CD14-positive monocyte (primary cell): ENCODE data around the gene DNAJB1. TPM values are rescaled to one million over a fixed set of nuclear protein-coding genes. Genes with fewer than 3 reads are reported as not detected.

Experiments
- DNase-seq, 3 donors: peaks; one replicate each; pipeline ENCODE4 v3.0.0-alpha.2; 2011 to 2022
- H2AFZ ChIP-seq: 2 replicates; pipeline ENCODE4 v1.6.0; 2012; ENCODE audit warnings: mild to moderate bottlenecking, low read depth, low read length, inconsistent platforms; ENCODE audit not compliant: insufficient read depth, poor library complexity, severe bottlenecking
- H3K27ac ChIP-seq, 2 donors: 1 replicate in 1 of 2; 2 replicates in 1 of 2; pipeline ENCODE4 v1.5.1; 2012 to 2013; ENCODE audit warnings: low read length in 2 of 2, control low read depth in 1 of 2, inconsistent platforms in 1 of 2, low read depth in 1 of 2, mild to moderate bottlenecking in 1 of 2
- H3K27me3 ChIP-seq, 2 donors: one replicate each; pipeline versions ENCODE4 v1.6.0 to v1.6.1; 2011 to 2013; ENCODE audit warnings: low read length in 2 of 2; ENCODE audit not compliant: control insufficient read depth in 2 of 2, insufficient read depth in 2 of 2
- H3K36me3 ChIP-seq, 2 donors: replicated peaks in 1 of 2; 1 replicate in 1 of 2; 2 replicates in 1 of 2; pipeline versions ENCODE4 v1.5.1 to v1.6.1; 2012 to 2013; ENCODE audit warnings: low read length in 2 of 2, control low read depth in 1 of 2, inconsistent platforms in 1 of 2, mild to moderate bottlenecking in 1 of 2; ENCODE audit not compliant: insufficient read depth in 2 of 2, control insufficient read depth in 1 of 2
- H3K4me1 ChIP-seq, 2 donors: 1 replicate in 1 of 2; 2 replicates in 1 of 2; pipeline versions ENCODE4 v1.5.1 to v1.6.1; 2012 to 2013; ENCODE audit warnings: low read length in 2 of 2, control low read depth in 1 of 2, inconsistent platforms in 1 of 2, mild to moderate bottlenecking in 1 of 2, moderate library complexity in 1 of 2; ENCODE audit not compliant: insufficient read depth in 2 of 2, control insufficient read depth in 1 of 2
- H3K4me2 ChIP-seq: replicated peaks from 2 replicates; pipeline ENCODE3; 2012; ENCODE audit warnings: low read length, moderate library complexity, mild to moderate bottlenecking; ENCODE audit not compliant: poor library complexity, severe bottlenecking; ENCODE audit errors: extremely low read depth
- H3K4me3 ChIP-seq, 3 experiments: fragments of 200-600 bp in 1 of 3; sonication (generic) in 1 of 3; replicated peaks in 1 of 3; 1 replicate in 2 of 3; 2 replicates in 1 of 3; pipeline ENCODE4 v1.5.1; 2011 to 2013; ENCODE audit warnings: low read length in 3 of 3, mild to moderate bottlenecking in 3 of 3, control low read depth in 2 of 3, low read depth in 2 of 3, inconsistent platforms in 1 of 3, moderate library complexity in 1 of 3
- H3K79me2 ChIP-seq: 2 replicates; pipeline ENCODE4 v1.6.0; 2012; ENCODE audit warnings: mild to moderate bottlenecking, control low read depth, inconsistent platforms, low read length, moderate library complexity; ENCODE audit not compliant: insufficient read depth
- H3K9ac ChIP-seq: 2 replicates; pipeline ENCODE4 v1.6.0; 2017; ENCODE audit warnings: low read length, mild to moderate bottlenecking; ENCODE audit not compliant: insufficient read depth, poor library complexity, severe bottlenecking
- H3K9me3 ChIP-seq, 2 donors: replicated peaks in 1 of 2; 1 replicate in 1 of 2; 2 replicates in 1 of 2; pipeline versions ENCODE4 v1.5.1 to v1.6.1; 2012 to 2013; ENCODE audit warnings: low read length in 2 of 2, control low read depth in 1 of 2; ENCODE audit not compliant: control insufficient read depth in 1 of 2, insufficient read depth in 1 of 2
- H4K20me1 ChIP-seq: 2 replicates; pipeline ENCODE4 v1.6.0; 2012; ENCODE audit warnings: mild to moderate bottlenecking, low read length, control low read depth, moderate library complexity; ENCODE audit not compliant: insufficient read depth
- H3K27ac Mint-ChIP-seq, 7 donors: one replicate each; pipeline ENCODE4 v1.8.0; 2020; ENCODE audit warnings: mild to moderate bottlenecking in 7 of 7, mixed read lengths in 7 of 7, moderate library complexity in 6 of 7, inconsistent platforms in 2 of 7
- H3K27me3 Mint-ChIP-seq, 3 donors: one replicate each; pipeline ENCODE4 v1.8.0; 2021 to 2022; ENCODE audit warnings: low read depth in 3 of 3, mild to moderate bottlenecking in 3 of 3, mixed read lengths in 3 of 3, moderate library complexity in 3 of 3, inconsistent platforms in 1 of 3
- H3K36me3 Mint-ChIP-seq, 2 donors: one replicate each; pipeline ENCODE4 v1.8.0; 2020; ENCODE audit warnings: mixed read lengths in 2 of 2, inconsistent platforms in 1 of 2, mild to moderate bottlenecking in 1 of 2
- H3K4me1 Mint-ChIP-seq: one replicate; pipeline ENCODE4 v1.8.0; 2020; ENCODE audit warnings: mild to moderate bottlenecking, mixed read lengths
- H3K4me3 Mint-ChIP-seq, 2 donors: one replicate each; pipeline ENCODE4 v1.8.0; 2020; ENCODE audit warnings: mild to moderate bottlenecking in 2 of 2, mixed read lengths in 2 of 2, moderate library complexity in 1 of 2
- H3K9me3 Mint-ChIP-seq, 7 donors: one replicate each; pipeline ENCODE4 v1.8.0; 2020 to 2022; ENCODE audit warnings: mixed read lengths in 7 of 7, mild to moderate bottlenecking in 6 of 7, moderate library complexity in 6 of 7, inconsistent platforms in 2 of 7
- WGBS: methylation state at CpG from one replicate; pipeline ENCODE4 v1.1.5; 2013; ENCODE audit warnings: missing lambda C conversion rate; ENCODE audit not compliant: insufficient coverage; 5-methylcytosine and 5-hydroxymethylcytosine counted together
- intact Hi-C, 2 donors: fragments of 100-400 bp; cut with micrococcal nuclease; formaldehyde crosslinking; loops; one replicate each; pipeline versions ENCODE4 v1.15.0 to v1.15.1; 2023
- polyA plus RNA-seq, 3 donors: library from polyadenylated mRNA; depleted of rRNA in 1 of 3; unstranded in 2 of 3; stranded (reverse) in 1 of 3; fragments of 300-500 nt in 2 of 3; fragments of >200 nt in 1 of 3; fragmentation: Illumina TruSeq in 2 of 3; gene quantifications; 1 replicate in 2 of 3; 2 replicates in 1 of 3; pipeline ENCODE4 v1.2.3, GENCODE V29; 2012 to 2021
- TF ChIP-seq, protein P1 (sequence below): fragments of 200-600 bp; IDR thresholded peaks from one replicate; pipeline ENCODE4 v1.8.0; 2022; ENCODE audit warnings: antibody characterized with exemption, mild to moderate bottlenecking

The DNAJB1 gene
- polyA plus RNA-seq, 3 donors = 59.3 to 107 (median 70.9) TPM

DNA sequence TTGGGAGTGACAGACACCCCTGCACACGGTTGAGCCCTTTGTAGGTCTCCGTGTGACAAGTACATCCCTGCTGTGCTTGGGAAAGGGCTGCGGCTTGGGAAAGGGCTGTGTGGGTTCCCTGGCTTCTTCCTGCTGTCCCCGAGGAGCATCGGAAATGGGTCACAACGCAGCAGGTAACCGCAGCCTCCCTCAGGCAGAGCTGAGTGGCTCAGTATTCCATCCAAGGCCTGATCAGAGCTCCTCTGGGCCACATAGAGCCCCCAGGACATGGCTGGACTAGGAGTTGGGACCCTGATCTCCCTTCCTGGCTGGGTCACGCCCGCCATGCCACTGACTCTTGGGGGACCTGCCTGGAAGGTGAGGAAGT lies 27.5 kb upstream of the DNAJB1 start:
- Histone ChIP-seq H3K27ac (no peak overlapping the region), H3K27me3 (no peaks in the 10 kb centered on the region), H2AFZ (no peak overlapping the region), H3K4me2 (no peak overlapping the region), H3K4me1 (no peaks in the 10 kb centered on the region), H3K36me3 (peaks cover 4 to 14% of the 10 kb centered on the region in 2 donors), H3K4me3 (no peak overlapping the region), H4K20me1 (no peaks in the 10 kb centered on the region), H3K9me3 (no peaks in the 10 kb centered on the region), H3K79me2 (peaks cover 37% of the 10 kb centered on the region), H3K9ac (no peak overlapping the region)
- Mint-ChIP-seq H3K9me3 (no peaks in the 10 kb centered on the region), H3K4me1 (peaks cover 7% of the 10 kb centered on the region), H3K4me3 (no peak overlapping the region), H3K36me3 (peaks cover 16 to 35% of the 10 kb centered on the region in 2 donors), H3K27ac (peak overlapping the region in 1 of 7 donors; percentile 68), H3K27me3 (peaks cover 0 to 7% (median 3%) of the 10 kb centered on the region in 3 donors)
- DNase-seq = no peak
- intact Hi-C loops = no loop called here
- WGBS = 93% methylated on average over 9 of the region's 9 CpGs
- TF ChIP-seq, protein P1, sequence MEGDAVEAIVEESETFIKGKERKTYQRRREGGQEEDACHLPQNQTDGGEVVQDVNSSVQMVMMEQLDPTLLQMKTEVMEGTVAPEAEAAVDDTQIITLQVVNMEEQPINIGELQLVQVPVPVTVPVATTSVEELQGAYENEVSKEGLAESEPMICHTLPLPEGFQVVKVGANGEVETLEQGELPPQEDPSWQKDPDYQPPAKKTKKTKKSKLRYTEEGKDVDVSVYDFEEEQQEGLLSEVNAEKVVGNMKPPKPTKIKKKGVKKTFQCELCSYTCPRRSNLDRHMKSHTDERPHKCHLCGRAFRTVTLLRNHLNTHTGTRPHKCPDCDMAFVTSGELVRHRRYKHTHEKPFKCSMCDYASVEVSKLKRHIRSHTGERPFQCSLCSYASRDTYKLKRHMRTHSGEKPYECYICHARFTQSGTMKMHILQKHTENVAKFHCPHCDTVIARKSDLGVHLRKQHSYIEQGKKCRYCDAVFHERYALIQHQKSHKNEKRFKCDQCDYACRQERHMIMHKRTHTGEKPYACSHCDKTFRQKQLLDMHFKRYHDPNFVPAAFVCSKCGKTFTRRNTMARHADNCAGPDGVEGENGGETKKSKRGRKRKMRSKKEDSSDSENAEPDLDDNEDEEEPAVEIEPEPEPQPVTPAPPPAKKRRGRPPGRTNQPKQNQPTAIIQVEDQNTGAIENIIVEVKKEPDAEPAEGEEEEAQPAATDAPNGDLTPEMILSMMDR = no peak

DNA sequence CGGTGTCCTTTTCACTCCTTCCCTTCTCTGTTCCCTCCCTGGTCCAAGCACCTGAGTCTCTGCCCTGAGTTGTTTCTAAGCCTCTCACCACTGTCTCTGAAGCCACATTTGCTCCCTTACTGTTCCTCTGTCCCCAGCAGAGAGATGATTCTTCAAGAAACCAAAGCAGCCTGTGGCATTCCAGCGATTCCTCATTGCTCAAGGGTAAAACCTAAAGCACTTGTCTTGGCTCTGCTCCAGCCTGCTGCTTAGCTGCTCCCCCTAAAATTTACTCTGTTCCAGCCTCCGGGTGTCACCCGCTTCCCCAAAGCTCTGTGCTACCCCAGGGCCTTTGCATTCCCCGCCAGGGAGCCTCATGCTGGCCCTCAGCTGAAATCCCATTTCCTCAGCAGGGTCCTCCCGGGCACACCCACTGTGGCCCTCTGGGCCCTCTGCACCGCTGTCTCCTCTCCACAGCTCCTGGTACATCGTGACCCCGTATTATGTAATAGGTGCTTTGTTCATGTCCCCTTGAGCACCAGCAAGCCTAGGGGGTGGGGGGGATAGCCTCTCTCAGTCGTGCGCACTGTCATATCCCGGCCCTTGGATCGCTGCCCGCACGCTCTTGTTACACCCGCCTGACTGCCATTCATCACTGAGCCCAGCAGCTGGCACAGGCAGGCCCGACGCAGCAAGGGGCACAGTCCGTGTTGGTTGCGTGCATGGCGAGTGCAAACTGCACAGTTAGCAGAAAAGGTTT lies 26.9 kb upstream of the DNAJB1 start:
- intact Hi-C loops = no loop called here
- peak overlapping the region in 4 of 7 donors; percentile 23 to 79 (median 50) for H3K27ac Mint-ChIP-seq
- peaks cover 0 to 7% (median 3%) of the 10 kb centered on the region in 3 donors for H3K27me3 Mint-ChIP-seq
- Histone ChIP-seq H3K9ac (no peak overlapping the region), H3K4me3 (no peak overlapping the region), H3K79me2 (peaks cover 37% of the 10 kb centered on the region), H3K27me3 (no peaks in the 10 kb centered on the region), H3K36me3 (peaks cover 1 to 13% of the 10 kb centered on the region in 2 donors), H3K27ac (no peak overlapping the region), H4K20me1 (no peaks in the 10 kb centered on the region), H3K4me1 (no peaks in the 10 kb centered on the region), H2AFZ (no peak overlapping the region), H3K9me3 (no peaks in the 10 kb centered on the region), H3K4me2 (no peak overlapping the region)
- no peak overlapping the region for H3K4me3 Mint-ChIP-seq
- WGBS = 88% methylated on average over 19 of the region's 21 CpGs
- no peaks in the 10 kb centered on the region for H3K9me3 Mint-ChIP-seq
- peaks cover 7% of the 10 kb centered on the region for H3K4me1 Mint-ChIP-seq
- TF ChIP-seq, protein P1 = no peak
- peaks cover 14 to 35% of the 10 kb centered on the region in 2 donors for H3K36me3 Mint-ChIP-seq
- no peak for DNase-seq
